Activated B cell treated with CpG ODN at 0.5 μM for 24 hours (primary cell): Measurements from ENCODE around the gene TCHHL1. TPM values are rescaled to one million over a fixed set of nuclear protein-coding genes. Genes with fewer than 3 reads are reported as not detected.

Source experiments
- ATAC-seq: fragments of 200-7000 bp; cut with Tn5 transposase; one replicate; pipeline ENCODE4 v1.10.0; 2021; ENCODE audit warnings: low read depth, mild to moderate bottlenecking, moderate library complexity
- CTCF ChIA-PET: fragments of 350-600 bp; sonication (Branson Sonifier 250); formaldehyde crosslinking; loops from one replicate; lab custom pipeline; 2021; ENCODE audit warnings: antibody characterized with exemption; lab: Charles Lee
- POLR2A ChIA-PET: fragments of 350-600 bp; sonication (Branson Sonifier 250); formaldehyde crosslinking; loops from one replicate; lab custom pipeline; 2021; ENCODE audit warnings: antibody characterized with exemption; lab: Charles Lee
- DNase-seq: peaks from one replicate; pipeline ENCODE4 v3.0.0; 2022
- H3K27ac Mint-ChIP-seq: one replicate; pipeline ENCODE4 v1.8.0; 2020; ENCODE audit warnings: mixed read lengths
- H3K27me3 Mint-ChIP-seq: one replicate; pipeline ENCODE4 v1.8.0; 2021; ENCODE audit warnings: mixed read lengths
- H3K36me3 Mint-ChIP-seq: one replicate; pipeline ENCODE4 v1.8.0; 2021; ENCODE audit warnings: low read depth, mixed read lengths
- H3K4me1 Mint-ChIP-seq: one replicate; pipeline ENCODE4 v1.8.0; 2021; ENCODE audit warnings: mixed read lengths
- H3K4me3 Mint-ChIP-seq: one replicate; pipeline ENCODE4 v1.8.0; 2020; ENCODE audit warnings: mild to moderate bottlenecking, mixed read lengths
- H3K9me3 Mint-ChIP-seq: one replicate; pipeline ENCODE4 v1.8.0; 2020; ENCODE audit warnings: mixed read lengths
- intact Hi-C: fragments of 100-400 bp; cut with micrococcal nuclease; formaldehyde crosslinking; loops from one replicate; pipeline ENCODE4 v1.15.1; 2024
- total RNA-seq: library from RNA; stranded (reverse); gene quantifications from 2 replicates; pipeline ENCODE4 v1.2.3, GENCODE V29; 2022
- TF ChIP-seq, protein P1 (sequence below): fragments of 200-600 bp; IDR thresholded peaks from one replicate; pipeline ENCODE4 v1.8.0; 2022; ENCODE audit warnings: antibody characterized with exemption, mild to moderate bottlenecking

Gene TCHHL1
- not detected in 2 replicates for total RNA-seq

DNA sequence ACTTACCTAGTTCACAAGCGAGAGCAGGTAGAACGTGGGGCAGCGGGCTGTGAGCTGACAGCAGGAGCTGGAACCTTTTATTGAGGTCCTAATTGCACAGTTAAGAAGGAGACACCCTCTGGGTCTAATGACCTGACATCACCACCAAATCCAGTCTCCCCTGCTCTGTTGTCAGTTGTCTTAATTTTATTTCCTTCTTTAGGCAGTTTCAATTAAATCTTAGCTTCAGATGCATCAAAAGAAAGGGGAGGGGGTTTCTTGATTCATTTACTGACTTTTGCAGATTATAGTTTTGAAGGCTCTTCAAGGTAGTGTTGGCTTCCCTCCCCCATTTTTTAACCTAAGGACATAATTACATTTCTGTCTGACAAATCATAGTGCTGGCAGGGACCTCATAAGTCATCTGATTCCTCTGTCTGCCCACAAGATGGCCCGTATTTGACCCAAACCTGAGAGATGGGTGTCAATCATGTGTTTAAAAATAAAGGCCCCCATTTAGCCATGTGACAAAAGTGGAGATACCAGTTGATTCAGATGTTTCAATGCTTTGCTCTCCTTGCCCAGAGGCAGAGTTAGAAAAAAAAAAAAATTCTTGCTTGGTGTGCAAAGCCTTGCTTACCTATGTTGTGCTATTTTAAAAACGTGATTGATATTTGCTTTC lies at the start of gene TCHHL1:
TSS of gene TCHHL1 (minus strand) at position 51 of the 661 bp plus-strand sequence. CDS start 921 bp downstream, outside the sequence.
- no peak for DNase-seq
- H3K36me3 Mint-ChIP-seq, result no peaks in the 10 kb centered on the region
- peaks cover 17% of the 10 kb centered on the region for H3K27me3 Mint-ChIP-seq
- H3K4me3 Mint-ChIP-seq, result no peak within 1 kb of the TSS
- ChIA-PET CTCF (no interaction called here), POLR2A (no interaction called here)
- TF ChIP-seq, protein P1, sequence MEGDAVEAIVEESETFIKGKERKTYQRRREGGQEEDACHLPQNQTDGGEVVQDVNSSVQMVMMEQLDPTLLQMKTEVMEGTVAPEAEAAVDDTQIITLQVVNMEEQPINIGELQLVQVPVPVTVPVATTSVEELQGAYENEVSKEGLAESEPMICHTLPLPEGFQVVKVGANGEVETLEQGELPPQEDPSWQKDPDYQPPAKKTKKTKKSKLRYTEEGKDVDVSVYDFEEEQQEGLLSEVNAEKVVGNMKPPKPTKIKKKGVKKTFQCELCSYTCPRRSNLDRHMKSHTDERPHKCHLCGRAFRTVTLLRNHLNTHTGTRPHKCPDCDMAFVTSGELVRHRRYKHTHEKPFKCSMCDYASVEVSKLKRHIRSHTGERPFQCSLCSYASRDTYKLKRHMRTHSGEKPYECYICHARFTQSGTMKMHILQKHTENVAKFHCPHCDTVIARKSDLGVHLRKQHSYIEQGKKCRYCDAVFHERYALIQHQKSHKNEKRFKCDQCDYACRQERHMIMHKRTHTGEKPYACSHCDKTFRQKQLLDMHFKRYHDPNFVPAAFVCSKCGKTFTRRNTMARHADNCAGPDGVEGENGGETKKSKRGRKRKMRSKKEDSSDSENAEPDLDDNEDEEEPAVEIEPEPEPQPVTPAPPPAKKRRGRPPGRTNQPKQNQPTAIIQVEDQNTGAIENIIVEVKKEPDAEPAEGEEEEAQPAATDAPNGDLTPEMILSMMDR, result no peak
- H3K27ac Mint-ChIP-seq, result no peak within 1 kb of the TSS
- no peaks in the 10 kb centered on the region for H3K4me1 Mint-ChIP-seq
- H3K9me3 Mint-ChIP-seq, result peaks cover 15% of the 10 kb centered on the region
- intact Hi-C loops, result no loop called here
- no peak for ATAC-seq

DNA sequence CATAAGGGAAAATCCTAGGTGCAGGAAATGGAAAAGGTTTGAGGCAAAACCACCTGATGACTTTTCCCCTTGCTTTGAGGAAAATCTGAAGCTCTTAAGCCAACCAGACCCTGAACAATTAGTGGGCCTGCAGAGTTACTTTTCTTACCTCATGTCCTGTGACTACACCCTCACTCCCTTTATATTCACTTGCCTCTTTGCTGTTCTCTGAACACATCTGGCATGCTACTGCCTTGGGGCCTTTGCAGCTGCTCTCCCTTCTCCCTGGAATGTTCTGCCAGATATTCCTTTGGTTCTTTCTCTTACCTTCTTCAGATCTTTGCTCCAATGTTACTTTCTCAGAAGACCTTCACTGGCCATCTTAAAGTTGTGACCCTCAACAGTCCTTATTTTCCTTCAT lies 48.4 kb upstream of the TCHHL1 start:
- DNase-seq, result no peak
- TF ChIP-seq, protein P1, result no peak
- no peak overlapping the region for H3K4me3 Mint-ChIP-seq
- CTCF ChIA-PET, result no interaction called here
- peaks cover 23% of the 10 kb centered on the region for H3K27me3 Mint-ChIP-seq
- no peaks in the 10 kb centered on the region for H3K4me1 Mint-ChIP-seq
- POLR2A ChIA-PET, result no interaction called here
- no peak for ATAC-seq
- intact Hi-C loops, result no loop called here
- peaks cover 15% of the 10 kb centered on the region for H3K9me3 Mint-ChIP-seq
- H3K27ac Mint-ChIP-seq, result no peak overlapping the region
- no peaks in the 10 kb centered on the region for H3K36me3 Mint-ChIP-seq

DNA sequence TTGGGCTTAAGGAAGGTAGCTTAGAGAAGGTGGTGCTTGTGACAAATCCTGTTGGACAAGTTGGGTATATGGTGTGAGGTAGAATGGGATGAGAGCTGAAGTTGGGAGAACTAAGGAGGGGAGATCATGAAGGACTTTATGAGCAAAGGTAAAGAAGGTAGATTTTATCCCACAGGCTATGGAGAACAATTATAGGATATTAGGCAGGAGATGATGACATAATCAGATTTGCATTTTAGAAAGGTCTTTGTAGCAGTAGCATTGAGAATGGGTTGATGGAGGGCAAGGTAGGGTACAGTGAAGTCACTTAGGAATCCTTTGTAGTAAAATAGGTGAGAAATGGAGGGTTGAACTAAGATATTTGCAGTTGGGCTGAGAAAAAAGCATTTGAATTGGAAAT lies 41.3 kb upstream of the TCHHL1 start:
- DNase-seq (no peak), ATAC-seq (no peak)
- TF ChIP-seq, protein P1, result no peak
- peaks cover 16% of the 10 kb centered on the region for H3K9me3 Mint-ChIP-seq
- H3K27me3 Mint-ChIP-seq, result peaks cover 43% of the 10 kb centered on the region
- no peaks in the 10 kb centered on the region for H3K36me3 Mint-ChIP-seq
- no peak overlapping the region for H3K27ac Mint-ChIP-seq
- CTCF ChIA-PET, result no interaction called here
- POLR2A ChIA-PET, result no interaction called here
- no peaks in the 10 kb centered on the region for H3K4me1 Mint-ChIP-seq
- H3K4me3 Mint-ChIP-seq, result no peak overlapping the region
- intact Hi-C loops, result no loop called here

DNA sequence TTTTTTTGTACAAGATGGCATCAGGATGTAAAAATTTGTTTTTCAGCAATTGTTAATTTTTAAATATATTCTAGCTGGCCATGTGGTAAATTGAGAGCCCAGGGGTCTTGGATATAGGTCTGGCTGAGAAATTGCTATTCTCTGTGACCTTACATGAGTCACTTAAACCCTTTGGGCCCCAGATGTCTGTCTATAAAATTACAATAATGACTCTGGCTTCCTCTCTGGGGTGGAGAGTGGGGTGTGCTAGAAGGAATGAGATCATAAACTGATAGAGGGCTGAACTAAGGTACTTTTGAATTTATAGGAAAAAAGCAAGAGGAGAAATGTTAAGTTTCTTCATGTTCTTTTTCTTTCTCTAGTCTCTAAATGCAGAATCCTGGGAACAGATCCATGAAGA lies 38.8 kb upstream of the TCHHL1 start:
- intact Hi-C loops, result no loop called here
- Mint-ChIP-seq H3K4me3 (no peak overlapping the region), H3K9me3 (peaks cover 5% of the 10 kb centered on the region), H3K4me1 (no peaks in the 10 kb centered on the region), H3K27ac (no peak overlapping the region), H3K27me3 (peaks cover 48% of the 10 kb centered on the region), H3K36me3 (no peaks in the 10 kb centered on the region)
- no peak for ATAC-seq
- TF ChIP-seq, protein P1, result no peak
- CTCF ChIA-PET, result no interaction called here
- POLR2A ChIA-PET, result no interaction called here
- no peak for DNase-seq

DNA sequence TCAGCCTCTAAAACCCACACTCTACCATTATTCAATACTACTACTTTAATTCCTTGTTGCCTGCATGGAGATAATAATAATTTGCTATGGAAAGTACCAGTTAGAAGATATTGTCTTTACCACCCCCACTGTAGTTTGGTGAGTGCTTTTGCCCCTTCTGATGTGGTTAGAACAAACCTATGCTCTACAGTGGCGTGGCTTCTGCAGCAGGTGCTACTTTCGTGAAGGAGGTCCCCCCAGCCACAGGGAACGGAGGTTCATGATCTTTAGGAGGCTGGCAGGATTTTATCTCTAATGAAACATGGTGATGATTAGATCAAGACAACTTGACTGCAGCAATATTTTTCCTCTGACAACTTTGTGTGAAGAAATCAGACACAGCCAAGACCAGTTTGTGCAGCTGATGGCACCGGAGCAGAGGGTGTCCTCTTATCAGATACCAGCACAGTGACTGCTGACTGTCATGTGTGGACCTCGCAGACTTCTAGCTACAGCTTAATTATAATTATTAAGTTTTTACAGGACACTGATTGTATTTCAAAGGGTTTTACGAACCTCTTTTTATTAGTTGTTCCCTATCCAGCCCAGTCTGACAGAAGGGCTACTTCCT lies 37.1 kb upstream of the TCHHL1 start:
- Mint-ChIP-seq H3K36me3 (no peaks in the 10 kb centered on the region), H3K9me3 (no peaks in the 10 kb centered on the region), H3K4me1 (no peaks in the 10 kb centered on the region), H3K4me3 (no peak overlapping the region), H3K27ac (no peak overlapping the region), H3K27me3 (peaks cover 50% of the 10 kb centered on the region)
- no peak for DNase-seq
- no peak for ATAC-seq
- TF ChIP-seq, protein P1, result no peak
- CTCF ChIA-PET, result no interaction called here
- POLR2A ChIA-PET, result no interaction called here
- intact Hi-C loops, result no loop called here
